Epidermal melanocyte (primary cell): ENCODE measurements around the gene USP32.
A peak's percentile ranks its signal among the peaks of the same experiment; 100 is the strongest.
"Not testable (repeated sequence)": the region's sequence is repeated elsewhere in the genome, so short reads cannot be mapped to it uniquely, and the experiment has no call there.

ENCODE experiments used
- DNase-seq: peaks from one replicate; pipeline ENCODE4 v3.0.0; 2011; ENCODE audit warnings: low spot score; ENCODE audit not compliant: insufficient read length

The USP32 gene

GRCh38 chr17:60174767-60175166 lies 217.2 kb downstream of the USP32 start:
- DNase-seq, result not testable (repeated sequence)

DNA sequence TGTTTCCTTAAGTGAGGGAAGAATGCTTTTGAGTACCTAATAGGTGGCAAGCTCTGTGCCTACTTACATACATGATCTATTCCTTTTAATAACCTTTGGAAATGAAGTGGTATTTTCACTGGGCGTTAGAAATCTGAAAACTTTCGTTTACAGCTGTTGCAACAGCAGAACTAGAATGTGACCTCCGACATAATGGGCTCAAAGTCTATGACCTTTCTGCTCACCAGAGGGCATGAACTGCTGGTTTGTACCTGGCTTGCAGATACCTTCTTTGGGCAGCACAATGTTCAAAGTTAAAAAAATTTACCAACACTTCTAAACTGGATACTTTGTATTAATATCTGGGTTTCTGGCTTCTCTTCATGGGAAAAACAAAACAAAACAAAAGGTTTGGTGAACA lies 217.9 kb downstream of the USP32 start:
- DNase-seq, result no peak

GRCh38 chr17:60173304-60173819 lies 218.6 kb downstream of the USP32 start:
- DNase-seq, result no peak

DNA sequence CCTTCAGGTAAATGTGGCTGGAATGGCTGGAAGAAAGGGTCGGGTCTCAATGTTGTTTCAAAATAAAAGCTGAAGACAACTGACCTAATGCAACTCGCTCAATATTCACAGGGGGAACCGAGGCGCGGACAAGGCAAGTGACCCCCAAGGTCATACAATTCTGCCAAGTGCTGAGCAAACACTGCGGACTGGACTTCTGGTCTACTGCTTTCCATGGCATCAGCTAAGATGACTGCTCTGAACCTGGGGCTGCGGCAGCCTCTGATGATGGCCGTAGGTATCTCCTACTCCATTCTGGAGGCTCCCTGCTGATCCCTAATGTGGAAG lies 220.2 kb downstream of the USP32 start:
- DNase-seq, result no peak

DNA sequence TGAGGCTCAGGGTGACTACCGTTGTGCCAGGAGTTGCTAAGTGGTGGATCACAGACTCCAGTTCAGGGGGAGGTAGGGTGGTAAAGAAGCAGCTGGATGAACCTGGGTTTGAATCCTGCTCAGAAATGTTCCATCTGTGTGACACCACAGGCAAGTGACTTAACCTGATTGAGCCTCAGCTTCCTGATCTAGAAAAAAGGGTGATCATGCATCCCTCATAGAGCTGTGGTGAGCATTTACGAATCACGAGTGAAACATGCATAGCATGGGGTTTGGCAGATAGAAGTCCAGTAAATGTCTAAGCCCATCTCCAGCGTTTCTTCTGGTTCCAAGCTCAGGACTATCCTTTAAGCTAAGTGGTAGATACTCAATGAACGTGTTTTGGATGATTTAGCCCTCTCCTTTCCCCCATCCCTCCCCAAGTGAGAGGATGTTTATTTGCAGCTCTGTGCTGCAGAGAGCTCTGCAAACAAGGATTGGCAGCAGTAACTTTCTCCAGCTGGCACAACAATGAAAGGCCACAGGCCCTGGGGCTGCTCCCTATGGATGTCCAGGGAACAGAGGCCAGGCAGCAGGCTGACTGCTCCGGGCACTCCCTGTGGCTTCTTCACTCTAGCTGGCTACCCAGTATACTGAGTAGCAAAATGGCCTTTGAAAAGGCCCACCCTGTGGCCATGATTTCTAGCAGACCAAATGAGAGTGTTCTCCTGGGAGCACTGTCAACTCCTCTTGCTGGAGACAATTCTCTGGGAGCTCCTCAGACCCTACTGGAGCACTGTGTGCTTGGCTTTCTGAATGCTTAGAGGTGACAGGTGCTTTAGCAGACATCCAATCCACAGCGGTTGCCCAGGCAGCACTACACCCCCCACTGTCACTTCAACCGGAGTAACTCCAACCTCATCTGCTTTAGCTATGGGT lies 220.8 kb downstream of the USP32 start:
- no peak for DNase-seq

GRCh38 chr17:60169921-60170817 lies 221.8 kb downstream of the USP32 start:
- no peak for DNase-seq

DNA sequence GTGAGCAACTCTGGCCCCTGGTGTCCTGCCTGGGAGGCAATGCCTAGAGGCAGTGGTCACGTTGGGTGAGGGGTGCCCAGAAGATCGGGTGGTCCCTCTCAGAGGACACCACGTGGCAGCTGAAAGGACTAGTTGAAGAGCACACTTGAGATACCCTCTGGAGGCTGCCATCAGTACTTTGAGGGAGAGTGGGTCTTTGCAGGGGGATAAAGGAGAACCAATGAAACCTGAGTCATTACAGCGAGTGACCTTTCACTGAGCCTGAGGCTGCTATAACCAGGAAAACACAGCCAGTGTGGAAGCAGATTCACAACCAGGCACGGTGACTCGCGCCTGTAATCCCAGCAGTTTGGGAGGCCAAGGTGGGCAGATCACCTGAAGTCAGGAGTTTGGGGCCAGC lies 223.3 kb downstream of the USP32 start:
- DNase-seq, result no peak

DNA sequence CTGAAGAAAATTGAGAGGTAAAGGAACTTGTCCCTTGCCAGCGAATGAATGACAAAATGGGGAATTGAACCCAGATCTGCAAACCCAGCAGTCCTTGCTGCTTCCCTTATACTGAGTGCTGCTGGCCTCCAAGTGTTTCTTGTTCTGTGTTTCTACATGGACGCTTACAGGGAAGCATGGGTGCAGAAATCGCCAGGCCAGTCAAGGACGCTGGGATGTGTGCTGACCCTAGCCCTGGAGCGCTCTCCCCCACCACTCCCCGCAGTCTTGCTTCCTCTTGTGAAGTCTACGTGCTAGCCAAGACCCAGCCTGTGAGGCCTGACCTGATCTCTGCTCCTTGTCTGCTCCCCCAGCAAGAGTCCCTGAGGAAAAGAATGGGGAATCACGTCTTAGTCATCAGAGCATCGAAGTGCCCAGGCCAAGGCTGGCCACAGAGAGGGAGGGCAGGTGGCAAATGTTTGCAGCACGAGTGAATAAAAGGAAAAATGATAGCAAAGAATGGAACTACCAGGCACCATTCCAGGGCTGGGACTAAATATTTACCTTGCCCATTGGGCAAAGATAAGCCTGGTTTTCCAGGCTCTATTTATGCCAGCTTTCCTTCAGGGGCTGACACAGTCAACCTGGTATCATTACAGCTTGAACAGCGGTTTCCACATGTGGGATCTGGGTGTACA lies 224.7 kb downstream of the USP32 start:
- DNase-seq, result no peak

- DNase-seq, result no peak
Measured at GRCh38 chr17:60165971-60166370, 226.0 kb downstream of the USP32 start.

GRCh38 chr17:60165223-60165622 lies 226.7 kb downstream of the USP32 start:
- DNase-seq, result no peak

DNA sequence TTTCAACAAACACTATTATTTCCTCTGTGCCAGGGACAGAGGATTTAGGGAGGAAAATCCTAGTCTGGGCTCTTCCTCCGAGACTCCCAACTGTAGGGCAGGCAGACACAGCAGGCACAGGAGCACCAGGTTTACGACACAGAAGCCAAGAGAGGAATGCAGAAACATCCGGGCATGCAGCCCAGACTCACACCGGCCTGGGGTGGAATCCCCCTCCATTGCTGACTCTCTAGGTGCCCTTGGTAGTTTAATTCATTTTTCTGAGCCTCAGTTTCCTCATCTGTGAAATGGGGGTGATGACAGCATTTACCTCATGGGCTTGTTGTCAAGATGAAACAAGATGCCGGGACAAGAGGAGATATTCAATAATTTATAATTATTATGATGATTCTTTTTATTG lies 227.2 kb downstream of the USP32 start:
- DNase-seq, result no peak

GRCh38 chr17:60164164-60164563 lies 227.8 kb downstream of the USP32 start:
- DNase-seq, result no peak

- DNase-seq, result peak; percentile 10
Measured at GRCh38 chr17:60163108-60163784, 228.7 kb downstream of the USP32 start.

DNA sequence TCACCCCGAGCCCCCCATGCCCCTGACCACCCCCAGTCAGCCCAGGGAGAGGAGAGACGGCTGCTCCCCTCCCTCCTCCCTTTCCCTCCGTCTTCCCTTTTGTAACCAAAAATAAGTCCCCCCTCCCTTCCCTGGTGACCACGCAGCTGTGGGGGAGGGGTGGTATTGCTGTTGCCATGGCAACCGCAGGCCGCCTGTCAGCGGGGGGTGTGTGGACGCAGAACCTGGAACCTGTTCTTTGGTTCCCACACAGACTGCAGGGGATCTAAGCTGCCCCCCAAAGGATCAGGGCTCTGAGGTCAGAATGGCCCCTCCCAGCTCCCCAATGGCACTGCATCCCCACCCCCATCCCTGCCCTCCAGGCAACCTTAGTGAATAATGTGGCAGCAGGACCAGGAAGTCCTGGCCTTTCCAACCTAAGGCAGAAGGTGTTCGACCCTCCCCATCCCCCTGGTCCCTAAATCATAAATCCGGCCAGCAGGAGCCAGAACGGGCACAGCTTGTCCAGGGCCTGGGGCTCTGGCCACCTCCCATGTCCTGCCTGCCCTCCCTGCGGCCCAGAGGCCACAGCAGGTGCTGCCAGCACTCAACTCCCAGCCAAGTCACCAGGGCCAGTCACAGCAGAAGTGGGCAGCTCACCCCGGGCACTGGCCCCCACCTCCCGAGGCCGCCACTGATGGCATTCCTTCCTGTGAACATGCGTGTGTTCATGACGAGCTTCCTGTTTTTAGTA lies 230.2 kb downstream of the USP32 start:
- peak; percentile 10 for DNase-seq

GRCh38 chr17:60160829-60161501 lies 231.0 kb downstream of the USP32 start:
- no peak for DNase-seq

DNA sequence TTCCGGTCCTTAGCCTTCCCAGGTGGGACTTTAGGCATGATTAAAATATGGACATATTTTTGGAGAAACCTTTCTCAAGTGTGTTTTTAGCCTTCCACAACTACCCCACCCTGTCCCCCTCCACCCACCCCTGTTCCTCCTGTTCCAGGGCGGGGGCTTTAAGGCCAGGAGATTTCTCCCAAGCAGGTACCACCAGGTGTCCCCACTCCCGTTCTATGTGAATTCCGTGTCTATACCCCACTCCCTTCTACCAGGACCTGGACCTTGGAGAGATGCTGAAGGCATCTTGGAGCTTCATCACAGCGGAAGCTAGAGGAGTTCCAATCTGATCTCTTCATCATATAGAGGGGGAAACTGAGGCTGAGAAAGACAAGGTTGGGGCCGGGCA lies 232.5 kb downstream of the USP32 start:
- DNase-seq, result peak; percentile 11

DNA sequence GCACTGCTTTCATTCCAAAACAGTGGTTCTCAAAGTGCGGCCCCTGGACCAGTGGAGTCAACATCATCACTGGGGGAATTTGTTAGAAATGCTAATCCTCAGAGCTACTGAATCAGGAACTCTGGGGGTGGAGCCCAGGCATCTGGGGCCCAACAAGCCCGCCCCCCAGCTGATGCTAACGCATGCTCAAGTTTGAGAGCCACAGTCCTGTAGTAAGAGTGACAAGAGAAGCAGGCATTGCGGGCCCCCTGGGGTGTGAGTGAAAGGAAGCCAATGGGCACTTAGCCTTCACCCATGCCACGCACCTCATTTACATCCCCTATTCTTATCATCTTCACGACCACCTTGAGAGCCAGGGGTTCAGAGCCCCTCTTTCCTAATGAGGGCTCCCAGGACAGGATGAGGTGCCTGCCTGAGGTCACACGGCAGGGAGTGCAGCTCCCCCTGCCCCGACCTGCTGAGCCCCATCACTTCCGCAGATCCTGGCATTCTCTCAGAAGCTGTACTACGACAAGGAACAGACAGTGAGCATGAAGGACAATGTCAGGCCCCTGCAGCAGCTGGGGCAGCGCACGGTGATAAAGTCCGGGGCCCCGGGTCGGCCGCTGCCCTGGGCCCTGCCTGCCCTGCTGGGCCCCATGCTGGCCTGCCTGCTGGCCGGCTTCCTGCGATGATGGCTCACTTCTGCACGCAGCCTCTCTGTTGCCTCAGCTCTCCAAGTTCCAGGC lies 233.0 kb downstream of the USP32 start:
- DNase-seq, result peak; percentile 8

GRCh38 chr17:60157487-60158040 lies 234.4 kb downstream of the USP32 start:
- DNase-seq, result peak; percentile 8

DNA sequence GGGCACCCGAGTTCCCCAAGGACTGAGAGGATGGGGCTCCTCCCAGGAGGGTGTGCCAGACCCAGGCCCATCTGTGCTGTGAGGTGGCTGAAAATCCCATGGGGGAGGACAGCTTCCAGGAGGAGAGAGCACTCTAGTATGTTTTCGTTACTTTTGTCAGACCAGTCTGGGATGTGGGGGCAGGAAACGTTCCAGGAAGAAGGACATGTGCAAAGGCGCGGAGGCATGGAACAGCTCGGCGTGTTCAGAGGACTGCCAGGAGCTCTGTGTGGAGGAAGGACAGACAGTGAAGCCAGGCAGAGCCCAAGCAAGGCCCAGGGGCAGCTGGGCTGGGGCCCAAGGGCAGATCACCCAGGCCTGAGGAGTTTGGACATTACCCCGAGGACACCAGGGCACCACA lies 235.2 kb downstream of the USP32 start:
- DNase-seq, result peak; percentile 5
